HG02678 (cell line): Measurements from ENCODE around the gene GYS2.

ENCODE experiments used
- ATAC-seq: cut with Tn5 transposase; IDR thresholded peaks from one replicate; pipeline ENCODE4 v1.9.1; 2021; ENCODE audit warnings: mild to moderate bottlenecking, moderate library complexity; ENCODE audit not compliant: unreplicated experiment

The GYS2 gene

DNA sequence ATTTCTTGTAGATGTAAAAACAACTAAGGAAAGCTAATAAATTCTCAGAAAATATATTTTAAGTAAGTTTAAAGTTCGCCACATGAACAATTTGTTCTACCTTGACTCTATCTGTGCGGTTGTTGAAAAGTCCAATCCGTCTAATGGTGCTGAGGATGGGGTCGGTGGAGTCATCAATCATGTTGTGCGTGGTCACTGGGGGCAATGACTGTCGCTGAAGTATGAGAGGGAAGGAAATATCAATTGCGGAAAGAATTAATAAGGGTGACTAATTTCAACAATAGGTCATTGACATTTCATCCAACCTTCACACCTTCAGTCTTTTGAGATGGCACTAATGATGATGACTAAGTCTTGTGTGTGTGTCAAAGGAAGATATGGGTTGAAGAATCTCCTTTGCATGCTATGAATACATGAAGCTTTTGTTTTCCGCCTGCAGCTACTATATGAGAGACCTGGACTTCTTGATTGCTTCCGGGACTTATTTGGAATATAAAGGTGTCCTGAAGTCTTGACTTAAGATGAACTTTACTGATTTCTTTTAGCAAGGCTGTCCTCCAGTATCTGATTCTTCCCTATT is 46.5 kb downstream of the GYS2 start:
- ATAC-seq = no peak

DNA sequence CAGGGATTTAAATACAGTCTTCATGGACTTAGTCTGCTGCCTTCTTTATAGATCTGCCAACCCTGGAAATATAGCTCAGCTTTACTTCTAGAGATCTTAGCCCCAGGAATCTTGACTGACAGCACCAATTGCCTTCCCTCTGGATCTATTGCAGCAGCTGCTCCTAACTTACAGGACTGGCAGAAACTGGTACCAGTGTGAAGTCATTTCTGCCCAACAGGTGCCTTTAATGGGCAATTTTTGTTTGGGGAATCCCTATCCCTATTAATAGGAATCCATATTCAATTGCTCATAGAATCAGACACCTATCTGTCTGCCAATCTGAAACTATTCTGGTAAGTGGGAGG is 51.3 kb downstream of the GYS2 start:
- no peak for ATAC-seq

DNA sequence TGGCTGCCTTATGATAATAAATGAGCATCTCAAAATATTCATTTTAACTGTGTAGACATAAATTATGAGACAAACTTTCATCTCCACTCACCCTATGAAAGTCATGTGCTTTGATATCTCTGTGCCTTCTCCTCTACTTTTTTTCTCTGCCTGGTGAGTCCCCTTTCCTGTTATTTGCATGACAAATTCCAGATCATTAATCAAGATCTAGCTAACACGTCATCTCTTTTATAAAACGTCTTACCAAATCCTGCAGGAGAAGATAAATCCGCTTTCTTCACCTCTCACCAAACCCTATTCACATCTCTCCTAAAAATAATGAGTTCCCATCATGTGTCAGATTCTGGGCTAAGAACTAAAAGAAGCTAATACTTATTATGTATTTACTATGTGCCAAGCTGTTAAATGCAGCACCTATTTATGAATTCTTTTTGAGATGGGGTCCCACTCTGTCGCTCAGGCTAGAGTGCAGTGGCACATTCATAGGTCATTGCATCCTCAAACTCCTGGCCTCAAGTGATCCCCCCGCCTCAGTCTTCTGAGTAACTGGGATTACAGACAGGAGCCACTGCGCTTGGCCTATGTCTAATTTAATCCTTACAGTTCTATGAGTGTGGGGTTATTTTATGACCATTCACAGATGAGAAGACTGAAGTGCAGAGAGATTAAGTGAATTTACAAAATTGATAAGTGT is 51.9 kb downstream of the GYS2 start:
- no peak for ATAC-seq

DNA sequence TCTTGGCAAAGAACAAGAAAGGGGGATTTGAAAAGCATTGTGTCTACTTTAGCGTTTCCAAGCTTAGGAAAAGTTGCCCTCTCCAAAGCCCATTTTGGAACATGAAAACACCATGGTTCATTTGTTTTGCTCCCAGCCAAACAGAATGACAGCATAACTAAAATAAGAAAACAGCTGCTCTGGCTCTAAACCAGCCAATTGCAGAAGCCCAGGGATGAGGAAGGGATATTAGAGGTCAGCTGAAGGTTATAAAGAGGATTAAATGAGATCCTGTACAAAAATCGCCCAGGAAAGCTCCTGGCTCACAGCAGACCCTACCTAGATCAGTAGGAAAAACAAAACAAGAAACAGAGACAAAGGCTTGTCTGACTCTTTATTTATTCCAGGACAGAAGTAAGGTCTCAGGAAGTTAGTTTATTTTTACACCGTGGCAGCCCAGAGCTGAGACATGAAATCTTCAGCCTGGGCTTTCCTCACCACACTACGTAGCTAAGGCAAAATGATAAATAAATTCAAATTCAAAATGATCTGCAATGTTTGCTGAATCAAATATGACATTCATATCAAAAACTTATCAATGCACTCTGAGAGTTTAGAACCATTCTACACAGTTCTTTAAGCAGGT is 52.7 kb downstream of the GYS2 start:
- ATAC-seq = no peak

GRCh38 chr12:21547437-21547836 is 57.2 kb downstream of the GYS2 start:
- no peak for ATAC-seq

- ATAC-seq = no peak
These were observed 57.9 kb downstream of the GYS2 start for GRCh38 chr12:21546716-21547115.

DNA sequence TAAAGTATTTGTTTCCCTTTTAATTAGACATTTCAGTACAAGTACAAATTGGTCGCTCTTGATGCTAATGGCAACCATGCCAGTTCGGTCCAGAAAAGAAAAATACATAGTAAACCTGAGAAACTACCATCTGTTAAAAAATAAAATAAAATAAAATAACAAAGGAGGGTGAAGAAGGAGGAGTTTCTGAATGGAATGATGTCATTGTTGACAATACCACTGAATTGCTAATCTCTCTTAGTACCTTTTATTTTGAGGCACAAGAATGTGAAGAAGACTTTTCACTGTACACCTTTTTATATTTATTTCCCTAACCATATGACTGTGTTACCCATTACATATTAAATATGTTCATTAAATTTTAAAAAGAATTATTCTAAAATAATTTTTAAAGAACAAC is 59.1 kb downstream of the GYS2 start:
- ATAC-seq = no peak

DNA sequence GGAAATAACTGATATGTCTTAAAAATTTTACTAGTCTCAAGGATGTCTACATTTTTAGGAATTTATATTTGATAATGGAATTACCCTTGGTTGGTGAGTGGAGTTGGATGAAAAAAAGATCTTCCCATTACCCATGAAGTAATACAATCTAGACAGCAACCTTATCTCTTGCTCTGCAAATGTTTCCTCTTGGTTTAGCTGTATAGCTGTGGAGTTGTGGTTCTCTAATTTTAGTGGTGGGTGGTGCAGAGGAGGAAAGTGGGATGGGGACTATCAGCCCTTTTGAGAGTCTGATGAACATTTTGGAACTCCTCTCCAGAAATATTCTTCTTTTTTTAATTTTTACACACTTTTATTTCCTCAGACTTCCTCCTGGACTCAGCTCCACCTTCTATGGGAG is 61.5 kb downstream of the GYS2 start:
- no peak for ATAC-seq

DNA sequence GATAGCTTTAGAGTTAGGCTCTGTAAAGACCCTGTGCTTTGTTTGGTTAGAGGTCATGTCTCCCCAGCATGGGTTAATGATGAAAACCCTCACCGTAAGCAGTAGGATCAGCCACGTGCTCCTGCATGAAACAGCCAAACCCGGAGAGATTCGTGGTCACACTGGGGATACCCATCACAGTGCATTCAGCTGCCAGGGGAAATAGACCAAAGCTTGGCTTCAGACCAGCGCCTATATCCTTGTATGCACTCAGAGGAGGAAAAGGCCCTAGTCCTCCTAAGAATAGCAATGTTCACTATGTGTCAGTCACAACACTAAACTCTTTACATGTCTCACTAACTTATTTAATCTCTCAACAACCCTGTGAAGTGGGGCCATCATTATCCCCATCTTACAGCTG is 62.2 kb downstream of the GYS2 start:
- no peak for ATAC-seq

- ATAC-seq = no peak
These were observed 62.9 kb downstream of the GYS2 start for GRCh38 chr12:21541773-21542172.

- no peak for ATAC-seq
These were observed 64.8 kb downstream of the GYS2 start for GRCh38 chr12:21539797-21540196.

GRCh38 chr12:21538061-21538653 is 66.5 kb downstream of the GYS2 start:
- ATAC-seq = no peak

- no peak for ATAC-seq
These were observed 75.2 kb downstream of the GYS2 start for GRCh38 chr12:21529456-21529855.

- ATAC-seq = no peak
These were observed 75.7 kb downstream of the GYS2 start for GRCh38 chr12:21528953-21529352.

GRCh38 chr12:21527451-21528180 is 77.0 kb downstream of the GYS2 start:
- ATAC-seq = peak; percentile 96

- ATAC-seq = no peak
These were observed 77.8 kb downstream of the GYS2 start for GRCh38 chr12:21526721-21527345.

- no peak for ATAC-seq
These were observed 78.6 kb downstream of the GYS2 start, which contains the start of gene SPX for GRCh38 chr12:21526053-21526452. Gene SPX, plus strand, starts transcription at chr12:21526296. Its CDS starts 177 bp downstream, at chr12:21526473.

- ATAC-seq = no peak
These were observed 81.5 kb downstream of the GYS2 start for GRCh38 chr12:21523148-21523547.

DNA sequence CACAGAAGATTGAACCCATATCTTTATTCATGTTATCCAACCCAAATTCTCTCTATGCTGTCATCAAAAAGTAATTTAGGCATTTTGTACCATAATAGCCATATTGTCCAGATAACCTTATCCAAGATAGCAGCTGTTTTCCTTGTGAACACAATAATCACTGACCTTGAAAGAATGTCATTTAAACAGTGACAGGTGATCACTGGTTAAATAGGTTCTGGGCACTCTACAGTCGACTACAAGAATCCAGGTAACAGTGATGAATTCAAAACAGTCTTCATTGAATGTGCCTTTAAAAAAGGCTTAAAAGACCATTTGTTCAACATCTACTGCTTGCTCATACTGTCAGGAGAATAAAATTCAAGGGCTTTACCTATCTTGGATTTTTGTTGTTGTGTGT is 83.1 kb downstream of the GYS2 start:
- ATAC-seq = no peak

DNA sequence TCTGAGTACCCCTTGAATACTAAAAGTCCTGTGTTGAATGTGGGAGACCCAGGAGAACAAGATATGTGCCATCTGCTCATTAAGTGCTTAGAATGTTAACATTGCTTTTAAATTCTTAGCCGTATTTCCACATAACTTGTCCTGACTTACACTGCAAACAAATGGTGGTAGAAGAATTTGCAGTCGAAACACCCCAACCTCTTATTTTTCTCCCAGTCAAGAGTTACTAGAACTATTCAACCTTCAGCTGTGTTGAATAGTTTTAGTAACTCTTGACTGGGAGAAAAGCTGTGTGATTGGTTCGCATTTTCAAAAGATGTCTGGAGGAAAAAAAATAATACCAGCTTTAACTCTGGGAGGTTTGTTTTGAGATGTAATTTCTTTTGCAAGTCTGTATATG is 86.2 kb downstream of the GYS2 start:
- ATAC-seq = no peak

DNA sequence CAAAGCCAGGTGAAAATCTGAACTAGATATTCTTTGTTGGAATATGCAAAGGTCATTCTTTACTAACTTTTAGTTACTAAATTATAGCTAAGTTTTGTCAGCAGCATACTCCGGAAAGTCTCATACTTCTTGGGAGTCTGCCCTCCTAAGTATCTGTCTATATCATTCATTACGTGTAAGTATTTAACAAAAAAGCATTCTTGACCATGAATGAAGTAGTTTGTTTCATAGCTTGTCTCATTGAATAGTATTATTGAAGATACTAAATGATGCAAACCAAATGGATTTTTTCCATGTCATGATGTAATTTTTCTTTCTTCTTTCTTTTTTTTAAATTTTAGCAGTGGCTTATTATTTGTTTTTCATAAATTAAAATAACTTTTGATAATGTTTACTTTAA is 88.4 kb downstream of the GYS2 start:
- ATAC-seq = no peak
